HG02642 (cell line): ENCODE measurements around the gene PCBP3.
"Not testable (repeated sequence)": the region's sequence is repeated elsewhere in the genome, so short reads cannot be mapped to it uniquely, and the experiment has no call there.

Source experiments
- ATAC-seq: cut with Tn5 transposase; IDR thresholded peaks from one replicate; pipeline ENCODE4 v1.9.1; 2021; ENCODE audit warnings: mild to moderate bottlenecking; ENCODE audit not compliant: unreplicated experiment, poor library complexity

Gene PCBP3

GRCh38 chr21:45662623-45663245 lies 19.2 kb downstream of the PCBP3 start:
- not testable (repeated sequence) for ATAC-seq

DNA sequence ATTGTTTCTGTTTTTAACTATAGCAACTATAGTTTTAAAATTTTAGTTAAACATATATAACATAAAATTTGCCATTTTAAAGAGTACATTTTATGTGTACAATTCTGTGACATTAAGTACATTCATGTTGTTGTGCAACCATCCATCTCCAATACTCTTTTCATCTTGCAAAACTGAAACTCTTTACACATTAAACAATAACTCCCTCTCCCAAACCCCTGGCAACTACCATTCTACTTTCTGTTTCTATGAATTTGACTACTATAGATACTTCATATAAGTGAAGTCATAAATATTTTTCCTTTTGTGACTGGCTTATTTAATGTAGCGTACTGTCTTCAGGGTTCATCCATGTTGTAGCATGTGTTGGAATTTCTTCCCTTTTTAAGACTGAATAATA lies 25.9 kb downstream of the PCBP3 start:
- no peak for ATAC-seq

GRCh38 chr21:45670731-45671130 lies 27.2 kb downstream of the PCBP3 start:
- ATAC-seq, result no peak

- not testable (repeated sequence) for ATAC-seq
Measured at GRCh38 chr21:45678790-45679189, 35.3 kb downstream of the PCBP3 start.

- no peak for ATAC-seq
Measured at GRCh38 chr21:45680215-45680614, 36.7 kb downstream of the PCBP3 start.

DNA sequence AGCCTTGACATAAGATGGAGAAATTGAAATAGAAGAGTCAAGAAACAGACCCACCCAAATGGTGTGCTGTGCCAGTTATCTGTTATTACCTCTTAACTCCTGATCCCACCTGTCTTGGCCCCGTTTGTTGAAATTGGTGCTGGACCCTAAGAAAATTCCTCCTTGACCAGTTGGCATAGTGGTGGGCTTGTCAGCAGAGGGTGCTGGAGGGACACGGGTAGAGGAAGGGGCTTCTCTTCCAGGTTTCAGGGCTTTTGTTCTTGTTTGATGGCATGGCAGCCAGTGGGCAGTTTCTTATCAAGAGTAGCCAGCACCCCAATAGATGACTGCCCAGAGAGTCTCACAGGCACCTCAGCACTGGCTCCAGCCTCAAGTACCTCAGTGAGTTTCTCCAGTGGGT lies 51.6 kb downstream of the PCBP3 start:
- no peak for ATAC-seq

DNA sequence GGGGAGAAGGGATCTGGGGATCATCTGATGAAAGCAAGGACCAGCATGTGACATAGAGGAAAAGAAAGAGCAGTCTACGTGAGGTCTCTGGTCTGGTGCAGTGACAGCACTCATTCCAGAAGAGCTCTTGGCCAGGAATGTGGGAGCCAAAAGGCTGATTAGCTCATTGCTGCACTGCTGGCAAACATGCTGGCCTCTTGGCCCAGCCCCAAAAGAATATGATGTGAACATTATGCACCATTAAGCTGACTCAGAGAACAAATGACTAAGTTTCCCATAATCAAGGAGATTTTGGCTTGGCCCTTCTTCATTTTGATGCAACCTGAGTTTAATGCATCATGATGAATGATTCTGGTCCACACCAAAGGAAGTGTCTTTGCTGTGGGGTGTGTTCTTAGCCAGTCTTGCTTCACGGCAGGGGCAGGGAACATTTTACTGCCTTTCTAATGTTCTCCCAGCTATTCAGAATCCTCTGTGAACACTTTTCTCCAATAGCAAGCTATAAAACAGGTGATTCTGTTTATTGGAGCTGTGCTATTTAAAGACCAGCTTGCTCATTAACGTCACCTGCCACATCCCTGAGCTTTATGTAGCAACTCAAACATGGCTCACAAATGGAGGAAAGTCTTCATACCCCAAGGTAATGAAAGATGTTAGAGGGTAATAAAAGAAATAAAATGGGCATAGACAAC lies 55.1 kb downstream of the PCBP3 start:
- ATAC-seq, result no peak

DNA sequence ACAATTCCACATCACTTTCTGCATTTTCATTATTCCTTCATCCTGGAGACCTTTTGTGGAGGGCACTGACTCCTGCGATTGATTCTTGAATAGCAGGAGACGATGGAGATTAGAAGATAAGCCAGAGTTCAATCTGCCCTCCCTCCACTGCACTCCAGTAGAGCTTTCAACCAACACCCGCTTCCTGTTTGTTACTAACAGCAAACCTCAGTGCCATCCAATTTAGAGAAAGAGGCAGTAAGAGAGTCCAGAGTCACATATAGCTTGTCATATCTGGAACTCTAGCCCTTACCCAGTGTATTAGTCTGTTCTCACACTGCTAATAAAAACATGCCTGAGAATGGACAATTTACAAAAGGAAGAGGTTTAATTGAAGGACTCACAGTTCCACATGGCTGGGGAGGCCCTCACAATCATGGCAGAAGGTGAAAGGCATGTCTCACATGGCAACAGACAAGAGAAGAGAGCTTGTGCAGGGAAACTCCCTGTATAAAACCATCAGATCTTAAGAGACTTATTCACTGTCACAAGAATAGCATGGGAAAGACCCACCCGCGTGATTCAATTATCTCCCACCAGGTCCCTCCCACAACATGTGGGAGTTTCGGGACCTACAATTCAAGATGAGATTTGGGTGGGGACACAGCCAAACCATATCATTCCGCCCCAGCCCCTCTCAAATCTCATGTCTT lies 55.9 kb downstream of the PCBP3 start:
- ATAC-seq, result no peak

GRCh38 chr21:45699966-45700365 lies 56.4 kb downstream of the PCBP3 start:
- ATAC-seq, result no peak

DNA sequence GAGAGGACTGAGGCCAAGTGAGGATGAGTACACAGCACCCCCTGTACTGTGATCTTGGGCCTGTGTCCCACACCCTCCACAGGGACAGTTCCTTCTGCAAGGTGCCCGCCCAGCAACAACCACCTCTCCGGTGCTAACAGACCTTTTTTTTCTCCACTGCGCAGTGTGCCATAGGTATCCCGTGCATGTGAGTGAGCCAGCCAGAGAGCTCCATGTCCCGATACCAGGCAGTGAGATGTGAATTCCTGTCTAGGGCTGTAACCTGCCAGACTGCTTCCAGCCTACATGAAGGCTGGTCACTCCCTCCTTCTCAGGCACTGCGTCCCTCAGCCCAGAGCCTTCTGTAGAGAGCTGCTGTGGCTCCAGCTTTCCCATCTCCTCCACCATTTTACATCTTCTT lies 56.9 kb downstream of the PCBP3 start:
- ATAC-seq, result no peak

DNA sequence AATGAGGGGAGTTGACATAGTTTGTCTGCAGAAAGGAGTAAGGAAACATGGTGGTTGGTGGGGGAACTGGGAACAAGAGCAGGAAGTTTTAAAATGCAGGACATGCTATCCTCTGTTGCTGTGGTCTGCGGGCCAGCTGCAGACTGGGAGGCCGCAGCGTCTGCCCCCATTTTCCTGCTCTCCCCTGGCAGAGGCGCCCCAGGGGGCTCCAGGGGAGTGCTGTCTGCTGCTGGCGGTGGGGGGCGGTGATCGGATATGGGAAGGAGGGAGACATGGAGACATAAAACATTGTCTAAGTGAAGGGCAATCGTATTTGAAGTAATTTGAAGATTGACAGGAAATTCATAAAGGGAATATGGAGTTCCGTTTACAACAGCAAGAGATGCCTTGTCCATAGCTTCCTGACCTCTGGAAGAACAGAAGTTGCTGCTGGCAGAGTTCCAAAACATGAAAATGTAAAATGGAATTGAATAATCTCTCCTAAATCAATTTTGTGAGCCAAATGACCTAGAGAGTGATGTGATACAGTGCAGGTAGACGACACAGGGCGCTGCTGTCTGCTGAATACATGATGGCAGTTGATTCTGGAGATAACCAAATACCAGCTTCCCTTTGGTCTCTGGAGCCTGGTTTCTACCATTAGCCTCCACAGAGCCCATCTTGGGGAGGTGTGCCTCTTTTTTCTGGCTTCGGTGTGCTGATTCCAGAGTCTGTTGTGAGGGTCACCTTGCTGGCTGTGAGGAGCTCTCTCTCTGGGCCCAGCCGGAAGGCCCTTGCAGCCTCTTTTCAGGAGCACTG lies 61.0 kb downstream of the PCBP3 start:
- no peak for ATAC-seq

DNA sequence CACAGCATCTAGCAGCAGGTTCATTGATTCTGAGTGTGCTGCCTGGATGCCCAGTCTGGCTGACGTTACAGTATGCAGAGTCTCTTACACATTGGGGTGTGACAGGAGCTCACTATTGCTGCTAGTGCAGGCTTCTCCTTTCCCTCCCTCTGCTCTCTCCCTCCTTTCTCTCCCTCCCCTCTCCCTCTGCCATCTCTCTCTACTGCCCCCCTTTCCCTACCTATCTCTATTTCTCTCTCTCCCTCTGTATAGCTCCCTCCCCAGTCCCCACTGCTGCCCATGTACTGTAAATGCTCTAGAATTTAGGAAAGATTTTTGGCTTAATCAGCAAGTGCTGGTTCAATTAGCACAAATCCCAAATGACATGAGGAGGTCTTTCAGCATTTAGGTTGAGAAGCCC lies 62.8 kb downstream of the PCBP3 start:
- no peak for ATAC-seq

DNA sequence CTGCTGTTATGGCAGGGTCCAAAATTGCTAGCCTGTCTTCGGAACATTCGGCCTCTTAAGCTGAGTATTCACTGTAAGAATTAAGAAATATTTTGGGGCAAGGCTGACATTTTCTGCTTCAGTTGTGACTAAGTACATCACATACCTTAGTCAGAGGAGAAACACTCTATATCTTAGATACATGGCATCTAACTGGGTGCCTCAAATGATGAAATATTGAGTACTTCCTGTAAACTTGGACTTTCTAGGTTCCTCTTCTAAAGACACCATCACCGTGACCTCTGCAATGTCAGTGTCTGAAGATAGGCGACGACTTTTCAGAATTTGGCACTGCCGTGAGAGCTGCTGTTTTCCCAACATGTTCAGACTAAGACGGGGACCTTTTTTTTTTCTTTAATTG lies 65.6 kb downstream of the PCBP3 start:
- no peak for ATAC-seq

DNA sequence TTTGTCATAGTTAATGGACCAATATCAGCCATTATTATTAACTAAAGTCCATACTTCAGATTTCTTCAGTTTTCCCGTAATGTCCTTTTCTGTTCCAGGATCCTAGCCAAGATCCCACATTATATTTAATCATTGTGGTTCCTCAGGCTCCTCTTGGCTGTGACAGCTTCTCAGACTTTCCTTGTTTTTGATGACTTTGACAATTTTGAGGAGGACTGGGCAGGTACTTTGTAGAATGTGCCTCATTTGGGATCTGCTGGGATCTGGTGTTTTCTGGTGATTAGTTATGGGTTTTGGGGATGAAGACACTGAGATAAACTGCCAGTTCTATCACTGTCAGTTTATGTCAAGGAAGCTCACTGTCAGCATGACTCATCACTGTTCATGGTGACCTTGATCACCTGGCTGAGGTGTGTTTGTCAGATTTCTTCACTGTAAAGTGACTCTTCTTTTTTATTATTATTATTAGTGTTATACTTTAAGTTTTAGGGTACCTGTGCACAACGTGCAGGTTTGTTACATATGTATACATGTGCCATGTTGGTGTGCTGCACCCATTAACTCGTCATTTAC lies 66.3 kb downstream of the PCBP3 start:
- ATAC-seq, result no peak

- not testable (repeated sequence) for ATAC-seq
Measured at GRCh38 chr21:45710306-45710705, 66.8 kb downstream of the PCBP3 start.

DNA sequence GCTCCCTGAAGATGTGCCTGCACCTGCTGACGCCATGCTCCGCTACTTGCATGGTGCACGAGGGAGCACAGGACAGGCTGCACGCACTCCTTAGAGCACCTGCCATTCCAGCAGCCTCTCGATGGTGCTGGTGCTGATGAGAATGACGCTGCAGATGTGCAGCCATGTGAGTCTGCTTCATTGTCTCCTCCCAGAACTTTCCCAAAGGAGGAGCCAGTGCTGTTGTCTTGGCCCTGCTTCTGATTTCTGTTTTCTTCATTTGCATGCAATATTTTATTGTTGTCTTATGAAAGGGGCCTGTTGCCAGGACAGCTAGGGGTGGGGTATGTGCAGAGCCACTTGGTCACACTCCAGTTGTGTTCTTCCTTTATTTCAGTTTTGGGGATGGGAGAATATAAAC lies 70.1 kb downstream of the PCBP3 start:
- ATAC-seq, result no peak

DNA sequence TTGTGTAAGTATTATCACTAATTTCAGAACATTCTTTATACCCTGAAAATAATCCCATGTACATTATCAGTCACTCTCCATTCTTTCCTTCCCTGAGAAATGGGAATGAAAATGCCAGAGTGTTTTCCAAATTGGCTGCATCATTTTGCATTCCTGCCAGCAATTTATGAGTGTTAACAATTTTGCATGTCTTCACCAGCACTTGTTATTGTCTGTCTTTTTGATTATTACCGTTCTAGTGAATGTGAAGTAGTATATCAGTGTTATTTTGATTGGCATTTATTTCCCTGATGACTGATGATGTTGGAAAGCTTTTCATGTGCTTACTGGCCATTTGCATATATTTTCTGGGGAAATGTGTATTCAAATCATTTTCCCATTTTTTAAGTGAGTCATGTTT lies 71.9 kb downstream of the PCBP3 start:
- ATAC-seq, result no peak

DNA sequence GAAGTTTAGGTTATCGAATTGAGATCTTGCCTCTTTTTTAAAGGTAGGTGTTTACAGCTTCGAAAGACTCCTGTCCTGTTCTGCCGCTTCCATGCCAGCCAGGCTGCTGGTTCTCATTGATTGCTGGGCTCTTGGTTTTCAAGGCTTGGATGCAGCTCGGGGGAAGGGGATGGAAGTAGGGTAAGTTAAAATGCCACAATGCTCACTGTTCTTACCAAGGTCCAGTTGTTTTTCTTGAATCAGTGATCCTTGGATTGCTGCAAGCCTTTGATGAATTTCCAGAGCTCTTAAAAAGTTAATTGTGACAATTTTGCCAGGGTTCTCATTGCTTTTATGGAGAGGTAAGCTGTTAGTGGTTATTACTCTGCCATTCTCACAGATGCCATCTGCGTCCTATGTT lies 74.9 kb downstream of the PCBP3 start:
- no peak for ATAC-seq

DNA sequence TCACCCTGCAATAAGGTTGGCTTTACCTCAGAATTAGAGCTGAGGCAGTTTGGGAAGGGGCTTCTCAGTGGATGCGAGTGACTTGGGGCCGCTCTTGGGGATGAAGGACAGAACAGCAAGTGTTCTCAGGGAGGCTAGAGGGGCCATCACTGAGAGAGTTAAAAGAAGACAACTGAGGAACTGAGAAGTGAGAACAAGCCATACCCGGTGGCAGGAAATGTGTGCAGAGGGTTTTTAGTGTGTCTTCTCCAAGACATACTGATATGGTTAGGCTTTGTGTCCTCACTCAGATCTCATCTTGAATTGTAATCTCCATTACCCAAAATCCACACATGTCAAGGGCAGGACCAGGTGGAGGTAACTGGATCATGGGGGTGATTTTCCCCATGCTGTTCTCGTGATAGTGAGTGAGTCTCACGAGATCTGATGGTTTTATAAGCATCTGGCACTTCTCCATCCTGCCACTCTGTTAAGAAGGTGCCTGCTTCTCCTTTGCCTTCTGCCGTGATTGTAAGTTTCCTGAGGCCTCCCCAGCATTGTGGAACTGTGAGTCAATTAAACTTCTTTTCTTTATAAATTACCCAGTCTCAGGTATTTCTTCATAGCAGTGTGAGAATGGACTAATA lies 75.8 kb downstream of the PCBP3 start:
- no peak for ATAC-seq

DNA sequence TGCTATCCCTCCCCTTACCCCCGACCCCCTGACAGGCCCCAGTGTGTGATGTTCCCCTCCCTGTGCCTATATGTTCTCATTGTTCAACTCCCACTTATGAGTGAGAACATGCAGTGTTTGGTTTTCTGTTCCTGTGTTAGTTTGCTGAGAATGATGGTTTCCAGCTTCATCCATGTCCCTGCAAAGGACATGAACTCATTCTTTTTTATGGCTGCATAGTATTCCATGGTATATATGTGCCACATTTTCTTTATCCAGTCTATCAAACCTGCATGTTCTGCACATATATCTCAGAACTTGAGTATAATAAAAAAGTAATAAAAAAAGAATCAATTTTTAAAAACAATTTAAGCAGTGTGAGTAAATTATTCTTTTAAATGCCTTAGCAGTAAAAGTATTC lies 76.7 kb downstream of the PCBP3 start:
- not testable (repeated sequence) for ATAC-seq
